D341Med (cell line): ENCODE measurements around the gene CYTH1.
"Not testable (repeated sequence)": the region's sequence is repeated elsewhere in the genome, so short reads cannot be mapped to it uniquely, and the experiment has no call there.

ENCODE experiments used
- DNase-seq: peaks from one replicate; pipeline ENCODE4 v3.0.0; 2012; ENCODE audit warnings: low spot score

Gene CYTH1

GRCh38 chr17:78687125-78687524 is 94.9 kb downstream of the CYTH1 start:
- no peak for DNase-seq

GRCh38 chr17:78684026-78684425 is 98.0 kb downstream of the CYTH1 start:
- DNase-seq: no peak

- no peak for DNase-seq
These were observed 98.6 kb downstream of the CYTH1 start for GRCh38 chr17:78683408-78683961.

- no peak for DNase-seq
These were observed 99.7 kb downstream of the CYTH1 start for GRCh38 chr17:78682363-78682762.

GRCh38 chr17:78680436-78680835 is 101.6 kb downstream of the CYTH1 start:
- DNase-seq: no peak

- no peak for DNase-seq
These were observed 102.3 kb downstream of the CYTH1 start for GRCh38 chr17:78679495-78680395.

- no peak for DNase-seq
These were observed 103.4 kb downstream of the CYTH1 start for GRCh38 chr17:78678711-78679110.

GRCh38 chr17:78678222-78678557 is 103.9 kb downstream of the CYTH1 start:
- no peak for DNase-seq

GRCh38 chr17:78677303-78678221 is 104.5 kb downstream of the CYTH1 start:
- DNase-seq: no peak

- DNase-seq: no peak
These were observed 105.4 kb downstream of the CYTH1 start for GRCh38 chr17:78676412-78677302.

GRCh38 chr17:78675836-78676235 is 106.2 kb downstream of the CYTH1 start:
- DNase-seq: no peak

GRCh38 chr17:78675316-78675616 is 106.8 kb downstream of the CYTH1 start:
- no peak for DNase-seq

- no peak for DNase-seq
These were observed 107.3 kb downstream of the CYTH1 start for GRCh38 chr17:78674595-78675315.

GRCh38 chr17:78674156-78674555 is 107.9 kb downstream of the CYTH1 start:
- no peak for DNase-seq

- DNase-seq: no peak
These were observed 108.7 kb downstream of the CYTH1 start for GRCh38 chr17:78673395-78673794.

GRCh38 chr17:78672871-78673371 is 109.2 kb downstream of the CYTH1 start:
- DNase-seq: no peak

GRCh38 chr17:78672005-78672404 is 110.1 kb downstream of the CYTH1 start:
- no peak for DNase-seq

GRCh38 chr17:78671726-78672001 is 110.4 kb downstream of the CYTH1 start:
- not testable (repeated sequence) for DNase-seq

- DNase-seq: no peak
These were observed 111.0 kb downstream of the CYTH1 start for GRCh38 chr17:78670850-78671725.

- DNase-seq: no peak
These were observed 112.0 kb downstream of the CYTH1 start for GRCh38 chr17:78669975-78670518.
